ENCODE data around the gene VKORC1L1.
"Not testable (repeated sequence)": the region's sequence is repeated elsewhere in the genome, so short reads cannot be mapped to it uniquely, and the experiment has no call there.

Gene VKORC1L1

GRCh38 chr7:65866244-65866643 lies 6.6 kb upstream of the VKORC1L1 start:
- H3K9me3 ChIP-seq (replicated peaks in 1 of 11); H4K20me1 ChIP-seq; H3K27ac ChIP-seq; H3K4me2 ChIP-seq; H3K4me1 ChIP-seq; H3K4me3 ChIP-seq; H3K27me3 ChIP-seq; H3K9ac ChIP-seq; H3K36me3 ChIP-seq: not testable (repeated sequence)

DNA sequence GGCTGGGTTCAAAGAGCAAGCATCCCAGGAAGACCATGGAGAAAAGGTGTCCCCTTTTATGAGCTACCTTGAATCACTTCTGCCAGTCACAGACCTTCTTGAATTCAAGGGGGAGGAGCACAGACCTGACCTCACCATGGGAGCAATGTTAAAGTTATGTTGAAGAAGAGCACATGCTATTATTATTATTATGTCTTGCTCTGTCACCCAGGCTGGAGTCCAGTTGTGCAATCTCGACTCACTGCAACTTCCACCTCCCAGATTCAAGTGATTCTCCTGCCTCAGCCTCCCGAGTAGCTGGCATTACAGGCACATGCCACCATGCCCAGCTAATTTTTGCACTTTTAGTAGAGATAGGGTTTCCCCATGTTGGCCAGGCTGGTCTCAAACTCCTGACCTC lies 5.2 kb upstream of the VKORC1L1 start:
- peaks cover 13 to 23% (median 20%) of the 10 kb centered on the region in 10 experiments for H3K4me1 ChIP-seq
- H3K36me3 ChIP-seq; H4K20me1 ChIP-seq; H3K27me3 ChIP-seq; H3K9ac ChIP-seq; H3K27ac ChIP-seq; H3K9me3 ChIP-seq (replicated peaks in 1 of 11); H3K4me3 ChIP-seq; H3K4me2 ChIP-seq: not testable (repeated sequence)

- H4K20me1 ChIP-seq; H3K9ac ChIP-seq; H3K4me3 ChIP-seq; H3K9me3 ChIP-seq (replicated peaks in 1 of 11); H3K36me3 ChIP-seq; H3K27ac ChIP-seq; H3K4me2 ChIP-seq; H3K27me3 ChIP-seq: not testable (repeated sequence)
- peaks cover 16 to 25% (median 23%) of the 10 kb centered on the region in 10 experiments for H3K4me1 ChIP-seq
These were observed 3.6 kb upstream of the VKORC1L1 start for GRCh38 chr7:65869312-65869711.

GRCh38 chr7:65871451-65871850 lies 1.4 kb upstream of the VKORC1L1 start:
- Histone ChIP-seq H3K36me3 (peaks cover 0 to 12% (median 4%) of the 10 kb centered on the region in 11 experiments; a peak in 6 of 22 replicates), H3K4me1 (peaks cover 22 to 41% (median 35%) of the 10 kb centered on the region in 10 experiments), H3K4me2 (peak overlapping the region; percentile 40 to 72 (median 60)), H3K27ac (peak overlapping the region in 6 of 11 experiments; percentile 28 to 67 (median 61); a peak in 9 of 22 replicates), H4K20me1 (peaks cover 0 to 26% (median 19%) of the 10 kb centered on the region in 11 experiments; a peak in 11 of 22 replicates), H3K9ac (peak overlapping the region in 4 of 11 experiments; percentile 13 to 45 (median 31); a peak in 2 of 22 replicates)
- H3K27me3 ChIP-seq; H3K9me3 ChIP-seq (replicated peaks in 1 of 11); H3K4me3 ChIP-seq: not testable (repeated sequence)

DNA sequence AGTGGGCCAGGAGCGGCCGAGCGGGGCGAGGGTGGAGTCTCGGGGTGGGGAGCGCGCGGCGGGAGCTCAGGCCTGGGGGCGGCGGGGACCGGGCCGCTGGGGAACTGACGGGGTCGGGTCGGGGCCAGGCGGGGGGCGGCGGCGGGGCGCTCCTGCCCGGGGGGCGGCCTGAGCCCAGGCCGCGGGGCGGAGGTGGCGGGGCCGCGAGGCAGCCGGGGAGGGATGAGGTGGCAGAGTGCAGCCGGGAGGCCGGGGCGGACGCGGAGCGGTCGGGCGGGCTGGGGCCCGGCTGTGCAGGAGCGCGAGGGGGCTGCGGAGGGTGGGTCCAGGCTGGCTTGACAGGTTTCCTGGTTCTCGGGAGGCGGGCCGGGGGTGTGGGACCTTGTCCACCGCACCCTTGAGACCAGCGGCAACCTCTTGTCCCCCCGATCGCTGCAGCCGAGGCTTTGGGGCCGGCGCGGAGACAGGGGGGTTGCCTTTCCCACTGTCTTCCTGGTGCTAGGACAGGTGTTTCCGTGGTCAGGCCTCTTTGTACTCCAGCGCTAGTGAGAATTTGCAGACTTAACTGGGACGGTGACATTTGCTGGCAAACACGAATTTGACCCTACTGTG lies 814 bp downstream of the VKORC1L1 start:
- H3K9me3 ChIP-seq (replicated peaks in 1 of 11); H3K27me3 ChIP-seq: not testable (repeated sequence)
- Histone ChIP-seq H3K4me1 (peaks cover 26 to 52% (median 35%) of the 10 kb centered on the region in 10 experiments), H3K4me2 (peak overlapping the region; percentile 69 to 88 (median 85)), H3K4me3 (peak overlapping the region; percentile 78 to 90 (median 86)), H3K36me3 (peaks cover 0 to 16% (median 4%) of the 10 kb centered on the region in 11 experiments; a peak in 6 of 22 replicates), H3K9ac (peak overlapping the region; percentile 81 to 97 (median 92)), H4K20me1 (peaks cover 0 to 48% (median 27%) of the 10 kb centered on the region in 11 experiments; a peak in 12 of 22 replicates), H3K27ac (peak overlapping the region; percentile 66 to 94 (median 90))

DNA sequence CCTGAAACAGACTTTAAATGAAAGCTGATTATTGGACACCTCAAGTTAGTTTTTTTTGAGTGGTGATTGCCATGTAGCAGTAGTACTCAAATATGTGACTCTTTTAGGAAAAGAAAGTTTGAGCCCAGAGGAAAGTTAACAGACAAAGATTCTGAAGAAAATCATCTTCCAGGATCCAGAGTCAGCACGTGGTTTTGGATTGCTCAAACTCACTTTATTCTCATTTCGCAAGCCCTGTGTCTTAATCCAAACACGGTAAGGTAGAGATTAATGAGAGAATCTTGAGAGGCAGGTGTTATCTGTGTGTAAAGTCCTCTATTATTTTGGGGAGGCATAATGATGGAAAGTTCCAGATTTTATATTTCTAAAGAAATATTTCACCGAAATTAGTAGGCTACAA lies 2.8 kb downstream of the VKORC1L1 start:
- not testable (repeated sequence) for H3K4me3 ChIP-seq; H3K27me3 ChIP-seq; H3K27ac ChIP-seq; H3K9me3 ChIP-seq (replicated peaks in 1 of 11); H3K9ac ChIP-seq
- H4K20me1 ChIP-seq, result peaks cover 0 to 61% (median 30%) of the 10 kb centered on the region in 11 experiments; a peak in 12 of 22 replicates
- peaks cover 0 to 21% (median 11%) of the 10 kb centered on the region in 11 experiments; a peak in 10 of 22 replicates for H3K36me3 ChIP-seq
- H3K4me1 ChIP-seq, result peaks cover 33 to 62% (median 42%) of the 10 kb centered on the region in 10 experiments
- H3K4me2 ChIP-seq, result peak overlapping the region in 9 of 11 experiments; percentile 10 to 48 (median 41); a peak in 10 of 22 replicates

DNA sequence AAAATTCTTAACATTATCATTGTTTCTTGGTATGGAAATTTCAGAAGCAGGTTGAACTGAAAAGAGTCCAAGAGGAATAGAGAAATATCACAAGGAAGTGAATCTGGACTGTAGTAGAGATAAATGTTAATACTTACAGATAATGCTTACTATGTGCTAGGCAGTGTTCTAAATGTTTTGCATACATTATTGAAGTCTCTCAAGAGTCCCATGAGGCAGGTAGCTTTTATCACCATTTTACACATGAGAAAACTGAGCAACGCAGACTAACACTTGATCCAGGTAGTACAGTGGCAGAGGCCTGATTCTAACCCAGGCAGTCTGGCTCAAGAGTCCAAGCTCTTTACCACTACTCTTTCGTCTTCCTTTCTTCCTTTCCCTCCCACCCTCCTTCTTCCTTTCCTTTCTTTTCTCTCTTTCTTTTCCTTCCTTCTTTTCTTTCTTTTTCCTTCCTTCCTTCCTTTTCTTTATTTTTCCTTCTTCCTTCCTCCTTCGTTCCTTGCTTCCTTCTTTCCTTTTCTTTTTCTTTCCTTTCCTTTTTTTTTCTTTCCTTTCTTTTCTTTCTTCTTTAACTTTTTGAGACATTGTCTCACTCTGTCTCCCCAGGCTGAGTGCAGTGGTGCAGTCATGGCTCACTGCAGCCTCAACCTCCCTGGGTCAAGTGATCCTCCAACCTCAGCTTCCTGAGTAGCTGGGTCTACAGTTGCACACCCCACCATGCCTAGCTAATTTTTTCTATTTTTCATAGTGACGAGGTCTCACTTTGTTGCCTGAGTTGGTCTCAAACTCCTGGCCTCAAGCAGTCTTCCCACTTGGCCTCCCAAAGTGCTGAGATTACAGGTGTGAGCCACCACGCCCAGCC lies 6.6 kb downstream of the VKORC1L1 start:
- Histone ChIP-seq H3K4me2 (peak overlapping the region in 9 of 11 experiments; percentile 9 to 50 (median 39); a peak in 16 of 22 replicates), H3K36me3 (peaks cover 4 to 42% (median 29%) of the 10 kb centered on the region in 11 experiments; a peak in 19 of 22 replicates), H3K4me1 (peaks cover 11 to 37% (median 21%) of the 10 kb centered on the region in 10 experiments; a peak in 19 of 20 replicates), H4K20me1 (peaks cover 0 to 68% (median 22%) of the 10 kb centered on the region in 11 experiments; a peak in 11 of 22 replicates), H3K9me3 (replicated peaks in 1 of 11) (peaks cover 4 to 26% (median 23%) of the 10 kb centered on the region in 11 experiments)
- not testable (repeated sequence) for H3K4me3 ChIP-seq, H3K27ac ChIP-seq, H3K27me3 ChIP-seq, H3K9ac ChIP-seq

- Histone ChIP-seq H3K36me3 (peaks cover 4 to 43% (median 30%) of the 10 kb centered on the region in 11 experiments; a peak in 19 of 22 replicates), H3K4me2 (peak overlapping the region in 6 of 11 experiments; percentile 9 to 41 (median 38); a peak in 7 of 22 replicates), H3K4me1 (peaks cover 7 to 30% (median 19%) of the 10 kb centered on the region in 10 experiments; a peak in 15 of 20 replicates), H3K9me3 (replicated peaks in 1 of 11) (peaks cover 6 to 32% (median 25%) of the 10 kb centered on the region in 11 experiments), H4K20me1 (peaks cover 0 to 62% (median 17%) of the 10 kb centered on the region in 11 experiments; a peak in 10 of 22 replicates)
- H3K4me3 ChIP-seq, H3K27me3 ChIP-seq, H3K9ac ChIP-seq, H3K27ac ChIP-seq: not testable (repeated sequence)
These were observed 7.4 kb downstream of the VKORC1L1 start for GRCh38 chr7:65880242-65880641.

- not testable (repeated sequence) for H3K27me3 ChIP-seq, H3K27ac ChIP-seq, H3K4me3 ChIP-seq, H3K9ac ChIP-seq, H3K4me2 ChIP-seq
- Histone ChIP-seq H4K20me1 (peaks cover 0 to 49% (median 14%) of the 10 kb centered on the region in 11 experiments; a peak in 7 of 22 replicates), H3K9me3 (replicated peaks in 1 of 11) (peaks cover 6 to 32% (median 25%) of the 10 kb centered on the region in 11 experiments), H3K36me3 (peaks cover 5 to 45% (median 27%) of the 10 kb centered on the region in 11 experiments; a peak in 21 of 22 replicates), H3K4me1 (peaks cover 0 to 13% (median 5%) of the 10 kb centered on the region in 10 experiments; a peak in 11 of 20 replicates)
These were observed 12.1 kb downstream of the VKORC1L1 start for GRCh38 chr7:65884983-65885382.

DNA sequence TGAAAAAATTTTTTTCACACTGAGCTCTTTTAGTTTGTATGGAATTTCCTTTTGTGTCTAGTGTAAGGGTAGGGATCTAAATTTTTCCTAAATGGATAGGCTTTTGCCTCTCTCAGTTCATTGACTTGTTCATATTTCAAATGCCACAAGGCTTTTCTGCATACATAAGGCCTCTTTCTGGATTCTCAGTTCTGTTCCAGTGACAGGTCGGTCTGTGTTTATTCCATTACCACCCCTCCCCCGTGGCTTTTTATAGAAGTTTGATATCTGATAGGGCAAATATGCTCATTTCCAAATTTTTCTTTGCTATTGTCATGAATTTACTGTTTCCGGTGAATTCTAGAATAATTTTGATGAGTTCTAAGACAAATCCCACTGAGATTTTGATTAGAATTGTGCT lies 12.7 kb downstream of the VKORC1L1 start:
- H4K20me1 ChIP-seq, result peaks cover 0 to 50% (median 14%) of the 10 kb centered on the region in 11 experiments; a peak in 7 of 22 replicates
- peaks cover 10 to 47% (median 30%) of the 10 kb centered on the region in 11 experiments for H3K36me3 ChIP-seq
- H3K4me3 ChIP-seq, H3K27me3 ChIP-seq, H3K4me1 ChIP-seq, H3K9ac ChIP-seq, H3K4me2 ChIP-seq, H3K27ac ChIP-seq: not testable (repeated sequence)
- H3K9me3 ChIP-seq (replicated peaks in 1 of 11), result peaks cover 6 to 29% (median 22%) of the 10 kb centered on the region in 11 experiments

GRCh38 chr7:65888434-65889156 lies 15.7 kb downstream of the VKORC1L1 start:
- H3K27ac ChIP-seq, H3K4me3 ChIP-seq, H3K9ac ChIP-seq, H3K27me3 ChIP-seq: not testable (repeated sequence)
- H3K9me3 ChIP-seq (replicated peaks in 1 of 11), result peaks cover 6 to 17% (median 10%) of the 10 kb centered on the region in 11 experiments
- peaks cover 0 to 24% (median 9%) of the 10 kb centered on the region in 10 experiments; a peak in 15 of 20 replicates for H3K4me1 ChIP-seq
- H3K36me3 ChIP-seq, result peaks cover 11 to 64% (median 42%) of the 10 kb centered on the region in 11 experiments
- H3K4me2 ChIP-seq, result peak overlapping the region in 4 of 11 experiments; percentile 5 to 34 (median 17); a peak in 2 of 22 replicates
- peaks cover 0 to 65% (median 16%) of the 10 kb centered on the region in 11 experiments; a peak in 8 of 22 replicates for H4K20me1 ChIP-seq

DNA sequence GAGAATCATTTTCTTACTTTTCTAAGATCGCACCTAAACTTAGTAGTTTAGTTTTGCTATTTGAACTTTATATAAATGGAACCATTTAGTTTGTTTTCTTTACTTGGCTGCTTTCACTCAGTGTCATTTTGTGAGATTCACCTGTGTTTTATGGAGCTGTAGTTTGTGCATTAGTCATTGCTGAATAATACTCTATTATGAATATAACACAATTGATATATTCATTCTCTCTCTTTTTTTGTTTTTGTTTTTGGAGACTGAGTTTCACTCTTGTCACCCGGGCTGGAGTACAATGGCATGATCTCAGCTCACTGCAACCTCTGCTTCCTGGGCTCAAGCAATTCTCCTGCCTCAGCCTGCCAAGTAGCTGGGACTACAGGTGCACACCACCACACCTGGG lies 16.8 kb downstream of the VKORC1L1 start:
- H3K9ac ChIP-seq, H3K27ac ChIP-seq: not testable (repeated sequence)
- H4K20me1 ChIP-seq, result peaks cover 0 to 76% (median 16%) of the 10 kb centered on the region in 11 experiments; a peak in 8 of 22 replicates

More for the DNA sequence above, 16.8 kb downstream of the VKORC1L1 start:
- not testable (repeated sequence) for H3K27me3 ChIP-seq; H3K4me2 ChIP-seq; H3K9me3 ChIP-seq (replicated peaks in 1 of 11); H3K4me3 ChIP-seq
- H3K36me3 ChIP-seq, result peaks cover 7 to 57% (median 32%) of the 10 kb centered on the region in 11 experiments; a peak in 20 of 22 replicates
- H3K4me1 ChIP-seq, result peaks cover 0 to 24% (median 9%) of the 10 kb centered on the region in 10 experiments; a peak in 15 of 20 replicates

Measured in BLaER1 treated with 17β-estradiol and CSF1 and Interleukin-3, amounts not matched to agents 10 nM and 100 nM (cell line).